Measurements from ENCODE around the gene ATP4B. TPM values are rescaled to one million over a fixed set of nuclear protein-coding genes. Genes with fewer than 3 reads are reported as not detected.
A peak's percentile ranks its signal among the peaks of the same experiment; 100 is the strongest.

ATP4B gene
- total and polyA plus RNA-seq, 2 donors from 2014 or later, result 0.16 to 0.45 TPM

DNA sequence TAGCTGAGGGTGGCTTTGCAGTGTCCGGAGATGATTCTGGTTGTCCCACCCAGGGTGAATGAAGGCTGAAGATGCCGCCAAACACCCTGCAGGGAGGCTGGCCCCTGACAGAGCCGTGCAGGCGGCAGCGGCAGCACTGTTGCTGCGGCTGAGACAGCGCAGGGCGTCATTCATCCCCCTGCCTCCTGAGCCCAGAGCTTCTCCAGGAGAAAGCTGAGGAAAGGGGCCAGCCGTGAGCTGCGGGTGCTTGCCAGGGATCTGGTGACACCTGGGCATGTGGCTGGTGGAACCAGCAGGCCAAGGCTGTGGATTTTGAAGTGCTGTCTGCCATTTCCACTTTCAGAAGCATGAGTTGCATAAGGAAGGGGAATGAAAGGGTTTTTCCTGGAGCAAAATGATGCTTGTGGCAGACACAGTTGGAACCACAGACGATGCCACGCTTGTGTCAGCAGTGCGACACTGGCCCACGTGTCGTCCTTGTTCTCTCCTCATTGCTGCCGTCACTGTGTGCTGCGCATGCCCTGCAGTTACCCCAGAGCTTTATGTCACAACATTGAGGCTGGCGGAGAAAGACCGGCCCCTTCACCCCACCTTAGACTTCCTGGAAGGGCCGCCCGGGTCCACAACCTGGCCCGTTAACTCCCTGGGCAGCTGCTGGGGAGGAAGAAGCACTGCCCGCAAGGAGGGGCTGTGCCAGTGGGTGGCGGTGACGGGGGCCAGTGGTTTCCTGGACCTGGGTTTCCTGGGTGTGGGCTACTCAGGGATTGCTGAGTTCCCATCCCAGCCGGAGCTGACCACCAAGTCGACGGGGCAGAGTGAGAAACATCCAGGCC is 50.7 kb downstream of the ATP4B start:
- intact Hi-C loops (cut with DNase I), result no loop called here
- DNase-seq, result peak in 4 of 5 donors; percentile 5 to 87 (median 24)
- TF ChIP-seq CTCF (IDR thresholded peaks at IDR 0.05; ENCODE audit: borderline replicate concordance, extremely low read depth, insufficient read depth), result no peak

GRCh38 chr13:113605866-113606438 is 52.0 kb downstream of the ATP4B start:
- intact Hi-C loops (cut with DNase I), result no loop called here
- H3K27ac ChIP-seq (ENCODE audit: low read depth in 2 of 2, low read length in 2 of 2), result no peak overlapping the region
- H3K9ac ChIP-seq (ENCODE audit: low read length in 3 of 3), result no peak overlapping the region
- DNase-seq (no peak), FAIRE-seq (no peak)
- H3K4me3 ChIP-seq (ENCODE audit: low read length in 3 of 3), result no peak overlapping the region
- TF ChIP-seq CTCF (IDR thresholded peaks at IDR 0.05; ENCODE audit: borderline replicate concordance, extremely low read depth, insufficient read depth), result no peak
- peaks cover 0 to 7% (median 0%) of the 10 kb centered on the region in 3 donors for H3K4me1 ChIP-seq (ENCODE audit: control insufficient read depth in 2 of 3, insufficient read depth in 2 of 3, low read depth in 1 of 3, low read length in 3 of 3)
- H3K9me3 ChIP-seq (ENCODE audit: control insufficient read depth in 2 of 3, insufficient read depth in 1 of 3, low read length in 3 of 3), result no peaks in the 10 kb centered on the region
- no peaks in the 10 kb centered on the region for H3K27me3 ChIP-seq (ENCODE audit: control insufficient read depth, insufficient read depth, low read length)
- peaks cover 0 to 2% (median 2%) of the 10 kb centered on the region in 3 donors for H3K36me3 ChIP-seq (ENCODE audit: control insufficient read depth in 2 of 3, insufficient read depth in 3 of 3, low read length in 3 of 3)

More for the DNA sequence above, 50.7 kb downstream of the ATP4B start:
- peak overlapping the region in 1 of 2 donors; percentile 60 for H3K27ac ChIP-seq (ENCODE audit: low read depth in 2 of 2, low read length in 2 of 2)
- peaks cover 0 to 7% (median 0%) of the 10 kb centered on the region in 3 donors for H3K4me1 ChIP-seq (ENCODE audit: control insufficient read depth in 2 of 3, insufficient read depth in 2 of 3, low read depth in 1 of 3, low read length in 3 of 3)
- H3K9me3 ChIP-seq (ENCODE audit: control insufficient read depth in 2 of 3, insufficient read depth in 1 of 3, low read length in 3 of 3), result no peaks in the 10 kb centered on the region
- no peak overlapping the region for H3K4me3 ChIP-seq (ENCODE audit: low read length in 3 of 3)
- H3K9ac ChIP-seq (ENCODE audit: low read length in 3 of 3), result no peak overlapping the region
- FAIRE-seq, result no peak
- H3K36me3 ChIP-seq (ENCODE audit: control insufficient read depth in 2 of 3, insufficient read depth in 3 of 3, low read length in 3 of 3), result peaks cover 0 to 10% (median 2%) of the 10 kb centered on the region in 3 donors
- H3K27me3 ChIP-seq (ENCODE audit: control insufficient read depth, insufficient read depth, low read length), result no peaks in the 10 kb centered on the region

DNA sequence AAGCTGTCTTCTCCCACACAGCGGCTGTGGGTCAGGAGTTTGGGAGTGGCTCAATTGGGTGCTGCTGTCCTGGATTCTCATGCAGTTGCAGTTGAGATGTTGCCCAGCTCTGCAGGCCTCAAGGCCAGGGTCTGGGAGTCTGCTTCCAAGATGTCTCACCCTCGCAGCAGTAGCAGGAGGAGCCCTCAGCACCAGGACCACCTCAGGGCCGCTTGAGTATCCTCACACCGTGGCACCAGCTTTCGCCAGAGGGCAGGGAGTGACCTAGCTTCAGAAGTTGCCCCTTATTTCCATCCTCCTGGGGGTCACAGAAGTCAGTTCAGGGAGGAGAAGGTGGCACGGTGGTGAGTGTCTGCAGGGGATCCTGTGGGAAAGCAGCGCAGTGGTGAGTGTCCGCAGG is 52.5 kb downstream of the ATP4B start:
- intact Hi-C loops (cut with DNase I), result no loop called here
- no peak overlapping the region for H3K27ac ChIP-seq (ENCODE audit: low read depth in 2 of 2, low read length in 2 of 2)
- no peak for TF ChIP-seq CTCF (IDR thresholded peaks at IDR 0.05; ENCODE audit: borderline replicate concordance, extremely low read depth, insufficient read depth)
- H3K9me3 ChIP-seq (ENCODE audit: control insufficient read depth in 2 of 3, insufficient read depth in 1 of 3, low read length in 3 of 3), result no peaks in the 10 kb centered on the region
- H3K4me1 ChIP-seq (ENCODE audit: control insufficient read depth in 2 of 3, insufficient read depth in 2 of 3, low read depth in 1 of 3, low read length in 3 of 3), result peaks cover 0 to 7% (median 0%) of the 10 kb centered on the region in 3 donors
- FAIRE-seq (no peak), DNase-seq (no peak)
- no peaks in the 10 kb centered on the region for H3K27me3 ChIP-seq (ENCODE audit: control insufficient read depth, insufficient read depth, low read length)
- peaks cover 0 to 2% (median 2%) of the 10 kb centered on the region in 3 donors for H3K36me3 ChIP-seq (ENCODE audit: control insufficient read depth in 2 of 3, insufficient read depth in 3 of 3, low read length in 3 of 3)
- no peak overlapping the region for H3K9ac ChIP-seq (ENCODE audit: low read length in 3 of 3)
- H3K4me3 ChIP-seq (ENCODE audit: low read length in 3 of 3), result no peak overlapping the region
